Activated T-cell treated with anti-CD3 and anti-CD28 coated beads, Interleukin-2, amount 50 U/mL, for 24 hours (primary cell): ENCODE results near the gene COG3.
A peak's percentile ranks its signal among the peaks of the same experiment; 100 is the strongest.
"Not testable (repeated sequence)": the region's sequence is repeated elsewhere in the genome, so short reads cannot be mapped to it uniquely, and the experiment has no call there.

Experiments
- DNase-seq: peaks from one replicate; pipeline ENCODE4 v3.0.0-alpha.2; 2020
- H3K27ac Mint-ChIP-seq: 2 replicates; pipeline ENCODE4 v1.8.0; 2020; ENCODE audit warnings: mild to moderate bottlenecking, mixed read lengths
- H3K27me3 Mint-ChIP-seq: 2 replicates; pipeline ENCODE4 v1.8.0; 2020; ENCODE audit warnings: mixed read lengths
- H3K36me3 Mint-ChIP-seq: 2 replicates; pipeline ENCODE4 v1.8.0; 2020; ENCODE audit warnings: low read depth, mixed read lengths
- H3K4me1 Mint-ChIP-seq: 2 replicates; pipeline ENCODE4 v1.8.0; 2020; ENCODE audit warnings: low read depth, mixed read lengths
- H3K4me3 Mint-ChIP-seq: 2 replicates; pipeline ENCODE4 v1.8.0; 2020; ENCODE audit warnings: mild to moderate bottlenecking, moderate library complexity, mixed read lengths
- H3K9me3 Mint-ChIP-seq: 2 replicates; pipeline ENCODE4 v1.8.0; 2020; ENCODE audit warnings: mixed read lengths

The COG3 gene, protein sequence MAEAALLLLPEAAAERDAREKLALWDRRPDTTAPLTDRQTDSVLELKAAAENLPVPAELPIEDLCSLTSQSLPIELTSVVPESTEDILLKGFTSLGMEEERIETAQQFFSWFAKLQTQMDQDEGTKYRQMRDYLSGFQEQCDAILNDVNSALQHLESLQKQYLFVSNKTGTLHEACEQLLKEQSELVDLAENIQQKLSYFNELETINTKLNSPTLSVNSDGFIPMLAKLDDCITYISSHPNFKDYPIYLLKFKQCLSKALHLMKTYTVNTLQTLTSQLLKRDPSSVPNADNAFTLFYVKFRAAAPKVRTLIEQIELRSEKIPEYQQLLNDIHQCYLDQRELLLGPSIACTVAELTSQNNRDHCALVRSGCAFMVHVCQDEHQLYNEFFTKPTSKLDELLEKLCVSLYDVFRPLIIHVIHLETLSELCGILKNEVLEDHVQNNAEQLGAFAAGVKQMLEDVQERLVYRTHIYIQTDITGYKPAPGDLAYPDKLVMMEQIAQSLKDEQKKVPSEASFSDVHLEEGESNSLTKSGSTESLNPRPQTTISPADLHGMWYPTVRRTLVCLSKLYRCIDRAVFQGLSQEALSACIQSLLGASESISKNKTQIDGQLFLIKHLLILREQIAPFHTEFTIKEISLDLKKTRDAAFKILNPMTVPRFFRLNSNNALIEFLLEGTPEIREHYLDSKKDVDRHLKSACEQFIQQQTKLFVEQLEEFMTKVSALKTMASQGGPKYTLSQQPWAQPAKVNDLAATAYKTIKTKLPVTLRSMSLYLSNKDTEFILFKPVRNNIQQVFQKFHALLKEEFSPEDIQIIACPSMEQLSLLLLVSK

DNA sequence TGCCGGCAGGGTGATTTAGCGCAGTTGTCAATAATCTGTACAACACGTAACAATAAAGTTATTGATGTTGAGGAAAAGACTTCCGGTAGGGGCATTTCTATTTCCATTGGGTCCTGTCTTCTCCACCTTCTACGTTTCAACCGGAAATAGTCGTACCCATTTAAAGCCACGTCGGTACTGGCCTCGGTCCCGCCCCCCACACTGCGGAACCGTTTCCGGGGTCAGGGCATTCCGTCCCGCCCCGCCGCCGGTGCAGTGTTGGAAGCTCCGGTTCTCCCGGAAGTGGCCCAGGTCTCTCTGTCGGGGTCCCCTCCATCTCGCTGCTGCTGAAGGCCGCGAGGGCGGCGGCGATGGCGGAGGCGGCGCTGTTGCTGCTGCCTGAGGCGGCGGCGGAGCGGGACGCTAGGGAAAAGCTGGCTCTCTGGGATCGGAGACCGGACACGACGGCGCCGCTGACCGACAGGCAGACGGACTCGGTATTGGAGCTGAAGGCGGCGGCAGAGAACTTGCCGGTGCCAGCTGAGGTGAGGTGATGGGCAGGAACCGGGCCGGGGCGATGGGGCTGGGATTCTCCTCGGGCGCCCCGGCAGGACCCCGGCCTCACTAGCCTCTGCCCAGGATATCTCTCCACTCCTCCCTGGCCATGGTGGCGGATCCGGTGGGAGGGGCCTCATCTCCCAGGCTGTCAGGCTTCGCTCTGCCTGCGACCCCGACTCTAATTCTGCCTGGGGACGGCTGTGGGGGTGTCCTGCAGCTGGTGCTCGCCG, at the start of gene COG3:
COG3 (plus strand) TSS at position 253 of the 767 bp plus-strand sequence; CDS start at position 351, 98 bp downstream.
- peaks cover 54% of the 10 kb centered on the region for H3K4me1 Mint-ChIP-seq
- H3K36me3 Mint-ChIP-seq: peaks cover 24% of the 10 kb centered on the region
- H3K9me3 Mint-ChIP-seq: no peaks in the 10 kb centered on the region
- peak within 1 kb of the TSS; percentile 94 for H3K27ac Mint-ChIP-seq
- peak within 1 kb of the TSS; percentile 92 for H3K4me3 Mint-ChIP-seq
- H3K27me3 Mint-ChIP-seq: no peaks in the 10 kb centered on the region
- peak; percentile 95 for DNase-seq

DNA sequence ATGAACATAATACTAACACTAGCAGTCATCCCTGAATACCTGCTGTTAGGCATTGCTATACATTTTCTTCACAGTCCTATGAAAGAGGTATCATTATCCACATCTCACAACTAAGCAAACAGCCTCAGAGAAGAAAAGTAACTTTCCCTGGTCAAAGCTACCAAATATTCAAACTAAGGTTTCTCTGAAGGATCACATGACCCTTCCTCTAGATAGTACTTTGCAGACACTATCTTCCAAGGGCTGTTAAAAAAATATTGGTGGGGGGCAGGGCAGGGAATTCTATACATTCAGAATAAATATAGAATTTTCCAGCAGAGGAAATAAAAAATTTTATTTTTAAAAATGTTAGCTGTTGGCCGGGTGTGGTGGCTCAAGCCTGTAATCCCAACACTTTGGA, 49.6 kb upstream of the COG3 start:
- no peaks in the 10 kb centered on the region for H3K9me3 Mint-ChIP-seq
- peaks cover 44% of the 10 kb centered on the region for H3K4me1 Mint-ChIP-seq
- H3K27ac Mint-ChIP-seq: no peak overlapping the region
- no peak for DNase-seq
- H3K27me3 Mint-ChIP-seq: no peaks in the 10 kb centered on the region
- no peak overlapping the region for H3K4me3 Mint-ChIP-seq
- H3K36me3 Mint-ChIP-seq: peaks cover 30% of the 10 kb centered on the region

DNA sequence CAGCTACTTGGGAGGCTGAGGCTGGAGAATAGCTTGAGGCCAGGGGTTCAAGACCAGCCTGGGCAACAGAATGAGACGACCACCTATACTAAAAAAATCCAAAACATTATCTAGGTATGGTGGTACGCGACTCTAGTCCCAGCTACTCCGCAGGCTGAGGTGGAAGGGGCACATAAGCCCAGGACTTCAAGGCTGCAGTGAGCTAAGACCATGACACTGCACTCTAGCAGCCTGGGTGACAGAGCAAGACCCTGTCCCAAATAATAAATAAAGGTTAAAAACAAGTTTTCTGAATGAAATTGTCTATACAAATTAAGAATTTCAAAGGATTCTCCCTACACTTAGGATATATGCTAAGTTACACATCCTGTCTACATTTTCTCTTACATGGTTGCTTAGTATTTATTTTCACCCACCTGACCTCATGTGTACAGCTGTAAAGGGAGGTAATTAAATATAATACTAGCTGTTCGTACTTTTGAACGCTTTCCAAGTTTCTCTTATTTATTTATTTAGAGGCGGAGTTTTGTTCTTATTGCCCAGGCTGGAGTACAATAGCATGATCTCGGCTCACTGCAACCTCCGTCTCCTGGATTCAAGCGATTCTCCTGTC, 48.1 kb upstream of the COG3 start:
- Mint-ChIP-seq H3K9me3 (no peaks in the 10 kb centered on the region), H3K27ac (peak overlapping the region; percentile 95), H3K4me3 (peak overlapping the region; percentile 85), H3K36me3 (peaks cover 15% of the 10 kb centered on the region), H3K4me1 (peaks cover 38% of the 10 kb centered on the region), H3K27me3 (no peaks in the 10 kb centered on the region)
- no peak for DNase-seq

DNA sequence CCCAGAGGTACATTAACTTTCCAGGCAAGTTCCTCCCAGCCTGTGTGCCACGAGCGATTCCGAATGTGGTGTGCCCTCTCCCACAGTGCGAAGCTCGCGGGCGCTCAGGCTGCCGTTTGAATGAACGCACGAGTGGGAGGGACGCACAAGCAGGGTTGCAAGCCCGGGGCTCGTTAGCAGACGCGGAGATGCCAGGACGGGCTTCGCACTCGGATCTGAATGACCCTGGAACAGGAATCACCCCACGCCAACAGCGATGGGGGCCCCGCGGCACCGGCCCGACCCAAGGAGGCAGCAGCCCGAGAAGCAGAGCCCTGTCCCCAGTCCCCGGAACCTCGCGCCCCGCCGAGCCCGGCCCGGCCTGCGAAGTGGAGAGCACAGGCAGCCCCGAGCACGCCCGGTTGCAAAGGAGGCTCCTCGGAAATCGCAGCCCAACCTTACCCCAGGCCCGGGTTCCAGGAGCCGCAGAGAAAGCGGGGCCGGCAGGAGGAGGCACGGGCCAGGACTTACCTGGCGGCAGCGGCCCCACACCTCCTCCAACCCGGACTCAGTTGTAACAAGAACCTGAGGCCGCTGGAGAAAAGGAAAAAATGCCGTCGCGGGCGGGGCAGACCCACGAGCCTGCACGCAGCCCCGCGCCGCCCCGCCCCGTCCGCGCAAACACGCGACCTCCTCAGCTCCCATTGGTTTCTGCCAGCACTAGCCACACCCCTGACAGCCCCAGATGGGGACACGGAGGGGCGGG, 46.8 kb upstream of the COG3 start, which contains the start of gene SLC25A30:
SLC25A30 (minus strand) TSS at position 584 of the 745 bp plus-strand sequence. CDS start 6,948 bp downstream, outside the sequence.
- H3K27me3 Mint-ChIP-seq: no peaks in the 10 kb centered on the region
- H3K27ac Mint-ChIP-seq: peak within 1 kb of the TSS; percentile 95
- H3K36me3 Mint-ChIP-seq: peaks cover 14% of the 10 kb centered on the region
- peak within 1 kb of the TSS; percentile 85 for H3K4me3 Mint-ChIP-seq
- H3K9me3 Mint-ChIP-seq: no peaks in the 10 kb centered on the region
- peak; percentile 92 for DNase-seq
- peaks cover 29% of the 10 kb centered on the region for H3K4me1 Mint-ChIP-seq

DNA sequence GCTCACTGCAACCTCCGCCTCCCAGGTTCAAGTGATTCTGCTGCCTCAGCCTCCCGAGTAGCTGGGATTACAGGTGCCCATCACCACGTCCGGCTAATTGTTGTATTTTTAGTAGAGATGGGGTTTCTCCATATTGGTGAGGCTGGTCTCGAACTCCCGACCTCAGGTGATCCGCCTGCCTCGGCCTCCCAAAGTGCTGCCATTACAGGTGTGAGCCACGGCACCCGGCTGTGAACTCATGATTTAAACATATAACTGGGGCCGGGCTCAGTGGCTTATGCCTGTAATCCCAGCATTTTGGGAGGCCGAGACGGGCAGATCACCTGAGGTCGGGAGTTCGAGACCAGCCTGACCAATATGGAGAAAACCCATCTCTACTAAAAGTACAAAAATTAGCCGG, 45.4 kb upstream of the COG3 start:
- H3K36me3 Mint-ChIP-seq: peaks cover 11% of the 10 kb centered on the region
- peaks cover 22% of the 10 kb centered on the region for H3K4me1 Mint-ChIP-seq
- DNase-seq, H3K27ac Mint-ChIP-seq, H3K4me3 Mint-ChIP-seq, H3K27me3 Mint-ChIP-seq, H3K9me3 Mint-ChIP-seq: not testable (repeated sequence)

DNA sequence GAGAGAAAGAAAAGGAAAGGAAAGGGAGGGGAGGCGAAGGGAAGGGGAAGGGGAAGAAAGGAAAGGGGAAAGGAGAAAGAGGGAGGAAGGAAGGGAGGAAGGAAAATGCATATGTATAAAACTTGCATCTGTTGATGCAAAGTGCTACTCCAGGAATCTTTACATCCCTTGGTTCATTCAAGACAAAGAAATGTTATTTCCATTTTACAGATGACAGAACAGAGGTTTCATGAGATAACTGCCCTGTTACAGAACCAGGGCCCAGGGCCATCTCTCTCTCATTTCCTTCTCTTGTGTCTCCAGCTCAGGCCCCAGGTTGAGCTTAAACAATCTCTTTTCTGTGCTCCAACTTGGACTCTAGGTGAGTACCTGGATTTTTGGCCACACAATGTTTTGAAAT, 44.8 kb upstream of the COG3 start:
- no peaks in the 10 kb centered on the region for H3K27me3 Mint-ChIP-seq
- H3K4me3 Mint-ChIP-seq: no peak overlapping the region

DNA sequence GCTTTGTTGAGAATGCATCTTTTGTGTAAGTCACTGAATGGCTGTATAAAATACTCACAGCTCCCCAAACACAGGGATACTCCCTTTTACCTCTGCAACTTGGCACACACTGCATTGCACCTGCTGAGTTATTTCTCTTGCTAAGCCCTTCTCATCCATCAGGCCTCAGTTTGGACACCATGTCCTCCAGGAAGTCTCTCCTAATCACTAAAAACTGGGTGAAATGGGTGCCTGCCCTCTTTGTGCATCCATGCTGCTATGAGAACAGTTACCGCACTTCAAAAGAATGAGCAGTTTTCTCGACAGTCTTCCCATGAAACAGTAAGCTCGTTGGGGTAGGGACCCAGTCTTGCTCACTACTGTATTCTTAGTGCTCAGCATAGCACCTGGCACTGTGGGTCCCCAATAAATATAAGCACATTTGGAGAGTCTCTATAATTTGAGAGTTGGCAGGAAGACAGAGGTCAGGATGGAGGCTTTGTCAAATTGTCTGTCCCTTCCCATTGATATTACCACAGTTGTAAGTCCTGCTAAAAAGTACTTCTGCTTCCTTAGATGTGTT, 41.9 kb upstream of the COG3 start:
- H3K36me3 Mint-ChIP-seq: peaks cover 2% of the 10 kb centered on the region
- no peak overlapping the region for H3K4me3 Mint-ChIP-seq
- no peaks in the 10 kb centered on the region for H3K9me3 Mint-ChIP-seq
- DNase-seq: no peak
- H3K27me3 Mint-ChIP-seq: no peaks in the 10 kb centered on the region
- no peak overlapping the region for H3K27ac Mint-ChIP-seq
- H3K4me1 Mint-ChIP-seq: peaks cover 4% of the 10 kb centered on the region

More for the DNA sequence above, 44.8 kb upstream of the COG3 start:
- Mint-ChIP-seq H3K36me3 (peaks cover 11% of the 10 kb centered on the region), H3K9me3 (no peaks in the 10 kb centered on the region), H3K27ac (no peak overlapping the region), H3K4me1 (peaks cover 16% of the 10 kb centered on the region)
- DNase-seq: no peak

DNA sequence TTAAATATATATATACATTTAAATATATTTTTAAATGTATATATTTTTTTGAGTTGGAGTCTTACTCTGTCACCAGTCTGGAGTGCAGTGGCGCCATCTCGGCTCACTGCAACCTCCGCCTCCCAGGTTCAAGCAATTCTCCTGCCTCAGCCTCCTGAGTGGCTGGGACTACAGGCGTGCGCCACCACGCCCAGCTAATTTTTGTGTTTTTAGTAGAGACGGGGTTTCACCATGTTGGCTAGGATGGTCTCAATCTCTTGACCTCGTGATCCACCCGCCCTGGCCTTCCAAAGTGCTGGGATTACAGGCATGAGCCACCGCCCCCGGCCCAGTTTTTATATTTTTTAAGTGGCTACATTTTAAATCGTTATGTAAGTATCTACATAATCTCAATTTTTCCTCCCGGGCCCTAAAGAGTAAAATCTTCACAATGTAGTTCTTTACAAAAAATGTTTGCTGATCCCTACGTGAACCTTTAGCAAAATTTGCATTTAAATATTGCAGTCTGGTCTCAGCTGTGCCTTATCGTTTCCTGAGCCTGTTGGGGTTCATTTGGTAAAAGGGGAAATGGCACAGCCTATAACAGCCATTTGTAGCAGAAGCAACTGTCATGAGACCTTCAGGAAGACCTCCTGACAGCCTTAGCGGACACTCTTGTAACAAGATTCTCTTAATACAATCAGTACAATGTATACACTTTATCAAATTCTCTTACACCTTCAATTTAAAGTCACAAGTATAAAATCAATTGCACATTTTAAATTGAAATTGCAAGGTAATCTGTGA, 38.5 kb upstream of the COG3 start:
- not testable (repeated sequence) for H3K9me3 Mint-ChIP-seq, H3K27me3 Mint-ChIP-seq, H3K4me1 Mint-ChIP-seq, H3K27ac Mint-ChIP-seq, H3K4me3 Mint-ChIP-seq, DNase-seq, H3K36me3 Mint-ChIP-seq

DNA sequence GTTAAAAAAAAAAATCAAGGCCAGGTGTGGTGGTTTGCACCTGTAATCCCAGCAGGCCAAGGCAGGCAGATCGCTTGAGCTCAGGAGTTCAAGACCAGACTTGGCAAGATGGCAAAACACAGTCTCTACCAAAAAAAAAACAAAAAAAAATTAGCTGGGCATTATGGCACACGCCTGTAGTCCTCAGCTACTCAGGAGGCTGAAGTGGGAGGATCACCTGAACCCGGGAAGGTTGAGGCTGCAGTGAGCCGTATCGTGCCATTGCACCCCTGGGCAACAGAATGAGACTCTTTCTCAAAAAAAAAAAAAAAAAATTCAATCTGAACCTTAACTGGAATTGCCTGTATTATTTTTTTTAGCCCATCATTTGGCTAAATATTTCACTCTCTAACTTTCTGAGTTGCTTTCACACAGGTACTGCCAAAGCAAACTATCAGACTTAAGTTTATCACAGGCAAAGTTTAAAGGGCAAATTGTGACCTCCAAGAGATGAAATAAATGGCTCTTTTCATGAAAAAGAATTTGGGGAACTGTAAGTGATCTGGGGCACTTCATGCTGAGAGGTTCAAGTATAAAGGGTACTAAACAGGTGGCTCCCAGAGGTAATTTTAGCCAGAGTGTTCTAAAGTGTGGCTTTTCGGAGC, 31.9 kb upstream of the COG3 start:
- no peaks in the 10 kb centered on the region for H3K27me3 Mint-ChIP-seq
- no peak for DNase-seq
- no peak overlapping the region for H3K27ac Mint-ChIP-seq
- H3K36me3 Mint-ChIP-seq: no peaks in the 10 kb centered on the region
- no peaks in the 10 kb centered on the region for H3K4me1 Mint-ChIP-seq
- H3K4me3 Mint-ChIP-seq: no peak overlapping the region
- H3K9me3 Mint-ChIP-seq: no peaks in the 10 kb centered on the region

DNA sequence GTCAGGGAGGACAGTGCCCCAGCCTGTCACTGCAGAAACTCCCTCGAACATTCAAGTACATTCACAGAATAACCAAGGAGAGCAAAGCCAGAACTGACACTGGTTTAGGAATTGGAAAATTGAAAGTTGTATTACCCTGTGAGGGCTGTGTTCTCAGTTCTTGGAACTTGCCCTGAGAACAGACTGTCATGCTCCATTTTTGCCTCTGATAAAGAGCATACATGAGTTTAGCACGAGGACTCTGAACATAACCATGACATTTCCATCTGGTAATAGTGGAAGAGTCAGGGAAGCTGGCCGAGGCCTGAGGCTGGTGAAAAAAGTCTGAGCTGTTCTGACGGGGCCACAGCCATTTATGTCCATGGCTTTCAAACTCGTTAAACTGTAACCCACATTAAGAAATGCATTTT, 31.4 kb upstream of the COG3 start:
- no peaks in the 10 kb centered on the region for H3K9me3 Mint-ChIP-seq
- no peak for DNase-seq
- H3K27me3 Mint-ChIP-seq: no peaks in the 10 kb centered on the region
- H3K4me3 Mint-ChIP-seq: no peak overlapping the region
- no peak overlapping the region for H3K27ac Mint-ChIP-seq
- H3K4me1 Mint-ChIP-seq: no peaks in the 10 kb centered on the region
- H3K36me3 Mint-ChIP-seq: no peaks in the 10 kb centered on the region

DNA sequence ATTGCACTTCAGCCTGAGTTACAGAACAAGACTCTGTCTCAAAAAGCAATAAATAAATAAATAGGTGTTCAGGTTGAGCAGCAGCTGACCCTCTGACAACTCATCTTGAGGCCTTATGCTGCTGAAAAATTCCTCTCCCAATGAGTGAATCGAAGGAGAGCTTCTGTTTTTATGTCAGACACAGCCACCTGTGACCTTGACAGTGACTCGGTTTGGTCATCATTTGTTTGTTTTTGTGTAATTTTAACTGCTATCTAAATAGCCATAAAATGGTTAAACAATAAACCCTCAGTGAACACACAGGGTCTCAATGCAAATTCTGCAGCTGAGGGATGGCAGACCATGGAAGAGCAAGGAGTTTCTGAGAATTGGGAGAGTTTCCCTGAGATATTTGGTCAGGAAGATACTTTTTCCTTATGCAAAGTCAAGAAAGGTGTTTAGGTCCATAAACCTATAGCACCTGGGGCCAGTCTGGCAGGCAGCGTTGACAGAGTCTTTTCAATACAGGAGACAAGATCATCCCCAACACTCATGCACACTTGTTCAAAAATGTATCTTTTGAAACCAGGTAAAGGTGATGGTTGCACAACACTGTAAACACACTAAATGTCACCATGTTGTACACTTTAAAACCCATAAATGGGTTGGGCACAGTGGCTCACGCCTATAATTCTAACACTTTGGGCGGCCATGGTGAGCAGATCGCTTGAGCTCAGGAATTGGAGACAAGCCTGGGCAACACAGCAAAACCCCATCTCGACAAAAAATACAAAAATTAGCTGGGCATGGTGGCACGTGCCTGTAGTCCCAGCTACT, 30.0 kb upstream of the COG3 start:
- Mint-ChIP-seq H3K9me3 (no peaks in the 10 kb centered on the region), H3K4me3 (no peak overlapping the region), H3K4me1 (peaks cover 2% of the 10 kb centered on the region), H3K27ac (no peak overlapping the region), H3K36me3 (no peaks in the 10 kb centered on the region), H3K27me3 (no peaks in the 10 kb centered on the region)
- DNase-seq: no peak

DNA sequence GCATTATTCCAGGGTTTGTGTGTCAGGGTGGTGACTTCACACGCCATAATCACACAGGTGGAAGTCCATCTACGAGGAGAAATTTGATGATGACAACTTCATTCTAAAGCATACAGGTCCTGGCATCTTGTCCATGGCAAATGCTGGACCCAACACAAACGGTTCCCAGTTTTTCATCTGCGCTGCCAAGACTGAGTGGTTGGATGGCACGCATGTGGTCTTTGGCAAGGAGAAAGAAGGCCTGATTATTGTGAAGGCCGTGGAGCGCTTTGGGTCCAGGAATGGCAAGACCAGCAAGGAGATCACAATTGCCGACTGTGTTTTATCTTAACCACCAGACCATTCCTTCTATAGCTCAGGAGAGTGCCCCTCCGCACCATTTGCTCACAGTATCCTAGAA, 28.4 kb upstream of the COG3 start:
- Mint-ChIP-seq H3K4me3 (no peak overlapping the region), H3K9me3 (no peaks in the 10 kb centered on the region), H3K27me3 (no peaks in the 10 kb centered on the region), H3K27ac (no peak overlapping the region), H3K36me3 (no peaks in the 10 kb centered on the region), H3K4me1 (peaks cover 5% of the 10 kb centered on the region)
- DNase-seq: no peak
